HG02970 (cell line): Measurements from ENCODE around the gene RET.

Experiments used
- ATAC-seq: cut with Tn5 transposase; IDR thresholded peaks from one replicate; pipeline ENCODE4 v1.9.1; 2021; ENCODE audit warnings: mild to moderate bottlenecking, moderate library complexity, moderate number of reproducible peaks; ENCODE audit not compliant: unreplicated experiment, low FRiP score

The RET gene

GRCh38 chr10:43156590-43157341 is 79.9 kb downstream of the RET start:
- no peak for ATAC-seq

GRCh38 chr10:43158636-43159035 is 81.8 kb downstream of the RET start:
- ATAC-seq: no peak

DNA sequence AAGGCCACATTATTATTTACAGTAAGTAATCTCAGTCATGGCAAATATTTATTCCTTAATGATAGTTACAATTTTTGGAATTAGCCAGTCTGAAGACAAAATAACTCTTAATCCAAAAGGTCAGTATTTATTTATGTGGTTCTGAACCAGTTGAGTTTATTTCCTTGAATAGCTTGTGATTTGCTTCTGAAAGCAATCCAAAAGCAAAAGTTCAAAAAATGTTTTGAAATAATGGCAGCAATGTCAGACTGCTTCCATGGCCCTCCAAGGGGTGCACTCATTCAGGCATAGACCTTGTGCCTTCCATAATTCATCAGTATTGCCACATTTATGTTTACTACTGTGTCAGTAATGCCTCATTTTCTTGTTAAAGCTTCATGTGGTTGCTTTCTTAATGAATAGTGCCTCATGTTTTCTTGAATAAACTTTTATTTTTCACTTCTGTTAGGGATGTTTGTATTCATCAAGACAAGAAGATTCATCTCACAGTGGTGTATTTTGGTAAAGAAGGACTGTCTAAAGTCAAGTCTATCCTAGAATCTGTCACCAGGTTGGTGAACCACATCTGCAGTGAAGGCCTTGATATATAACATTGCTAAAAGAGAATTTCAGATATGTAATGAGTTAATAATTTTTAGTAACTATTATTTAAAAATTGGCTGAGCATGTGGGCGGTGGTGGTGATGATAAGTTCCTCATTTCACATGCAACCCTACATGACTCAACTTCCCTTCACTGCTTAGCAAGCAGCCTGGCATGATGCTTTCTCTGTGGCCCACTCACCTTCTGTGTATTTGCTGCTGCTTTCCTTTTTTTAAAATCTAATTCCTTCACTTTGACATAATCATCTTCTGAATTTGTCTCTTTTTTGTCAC is 83.4 kb downstream of the RET start:
- ATAC-seq: peak; percentile 38

GRCh38 chr10:43160921-43161255 is 84.0 kb downstream of the RET start:
- ATAC-seq: peak; percentile 85

- no peak for ATAC-seq
Observed at GRCh38 chr10:43162604-43163003, 85.7 kb downstream of the RET start.

GRCh38 chr10:43166207-43166879 is 89.5 kb downstream of the RET start:
- no peak for ATAC-seq

- ATAC-seq: no peak
Observed at GRCh38 chr10:43166880-43167497, 90.1 kb downstream of the RET start.

GRCh38 chr10:43167498-43167889 is 90.6 kb downstream of the RET start:
- no peak for ATAC-seq

GRCh38 chr10:43170491-43170890 is 93.6 kb downstream of the RET start:
- no peak for ATAC-seq

DNA sequence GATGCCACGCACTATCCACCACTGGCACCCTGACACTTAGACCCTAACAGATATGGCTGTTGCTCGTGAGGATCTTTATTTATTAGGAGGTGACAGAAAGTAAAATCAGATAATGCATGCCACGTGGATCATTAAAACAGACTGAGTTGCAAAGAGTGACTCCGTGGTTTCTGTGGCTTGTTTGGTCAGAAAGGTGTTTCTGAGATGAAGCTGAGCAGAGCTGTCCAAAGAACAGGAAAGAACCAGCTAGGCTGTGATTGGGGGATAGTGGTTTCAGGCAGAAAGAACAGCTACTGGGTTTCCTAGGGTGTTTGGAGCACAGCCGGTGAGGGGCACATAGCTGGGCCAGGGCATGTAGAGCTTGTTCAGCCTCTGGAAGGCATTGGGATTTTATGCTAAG is 95.8 kb downstream of the RET start:
- no peak for ATAC-seq

GRCh38 chr10:43173120-43173519 is 96.3 kb downstream of the RET start:
- no peak for ATAC-seq

DNA sequence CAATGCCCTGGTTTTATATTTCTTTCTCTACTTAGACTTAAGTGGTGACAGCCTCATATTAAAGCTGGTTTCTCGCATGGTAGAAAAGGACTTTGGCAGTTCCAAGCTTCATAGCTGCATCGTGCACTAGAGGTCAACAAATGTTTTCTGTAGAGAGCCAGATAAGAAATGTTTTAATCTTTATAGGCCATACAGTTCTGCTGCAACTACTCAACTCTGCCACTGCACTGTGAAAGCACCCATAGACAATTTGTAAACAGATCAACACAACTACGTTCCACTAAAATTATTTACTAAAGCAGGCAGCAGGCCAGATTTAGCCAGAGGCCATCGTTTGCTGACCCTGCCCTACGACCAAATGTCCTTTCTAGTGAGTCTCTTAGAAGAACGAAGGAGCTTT is 98.1 kb downstream of the RET start:
- no peak for ATAC-seq

- ATAC-seq: no peak
Observed at GRCh38 chr10:43176271-43176670, 99.4 kb downstream of the RET start.

- no peak for ATAC-seq
Observed at GRCh38 chr10:43177595-43177994, 100.7 kb downstream of the RET start.
